Measurements from ENCODE around the gene DCAKD.

Gene DCAKD

DNA sequence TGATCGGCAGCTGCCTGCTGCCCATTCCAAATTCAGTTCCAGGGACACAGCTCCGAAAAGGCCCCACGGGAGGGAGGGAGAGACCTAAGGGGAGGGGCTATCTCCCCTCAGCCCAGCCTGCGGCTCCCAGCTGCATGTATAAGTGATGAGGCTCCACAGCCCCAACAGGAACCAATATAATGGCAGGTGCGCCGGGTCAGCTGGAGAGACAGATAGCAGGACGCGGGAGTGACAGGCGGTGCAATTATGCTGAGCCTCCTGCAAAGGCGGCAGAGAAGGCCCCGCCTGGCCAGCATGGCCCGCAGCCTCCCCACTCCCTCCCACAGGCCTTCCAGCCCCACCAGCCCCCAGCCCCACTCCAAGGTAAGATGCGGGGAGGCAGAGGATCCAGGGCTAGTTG, 75.2 kb downstream of the DCAKD start:
- DNase-seq (ENCODE audit: low read depth, low spot score): no peak
